ENCODE results near the gene PFKP.
"Not testable (repeated sequence)": the region's sequence is repeated elsewhere in the genome, so short reads cannot be mapped to it uniquely, and the experiment has no call there.

The PFKP gene

DNA sequence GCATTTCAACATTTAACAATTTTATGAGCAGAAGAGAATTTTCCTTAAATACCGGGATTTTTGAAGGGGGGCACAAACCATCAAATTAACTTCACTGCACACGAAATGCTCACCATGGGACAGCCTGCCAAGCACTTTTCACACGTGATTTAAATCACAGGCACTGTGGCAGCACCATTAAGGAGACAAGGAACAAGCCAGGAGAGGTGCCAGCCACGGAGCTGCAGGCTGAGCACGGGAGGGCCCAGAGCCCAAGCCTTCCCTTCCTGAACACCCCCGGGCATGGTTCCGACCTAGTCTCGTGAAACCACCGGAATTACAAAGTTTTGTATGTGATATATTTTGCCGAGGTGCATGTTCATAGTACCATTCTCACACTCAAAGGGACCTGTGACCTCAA, 91.8 kb downstream of the PFKP start:
- no peak for DNase-seq (ENCODE audit: low read depth)

DNA sequence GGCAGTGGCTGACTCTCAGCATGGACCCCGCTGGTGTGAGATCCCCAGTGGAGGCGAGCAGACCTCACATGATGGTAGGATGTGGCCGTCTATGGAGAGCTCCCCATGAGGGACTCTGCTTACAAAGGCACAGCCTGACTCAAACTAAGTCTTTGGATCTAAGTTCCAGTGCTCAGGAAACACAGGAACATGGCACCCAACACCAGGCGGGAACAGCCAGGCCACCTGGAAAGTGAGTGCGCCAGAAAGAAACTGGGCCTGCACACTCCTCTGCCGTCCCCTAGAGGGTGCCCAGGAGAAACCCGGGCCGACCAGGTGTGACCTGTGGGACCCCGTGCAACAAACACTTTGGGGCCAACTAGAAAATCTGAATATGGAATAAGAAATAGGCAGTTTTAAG, 95.2 kb downstream of the PFKP start:
- DNase-seq (ENCODE audit: low read depth): no peak

GRCh38 chr10:3163879-3164278, 96.5 kb downstream of the PFKP start:
- no peak for DNase-seq (ENCODE audit: low read depth)

DNA sequence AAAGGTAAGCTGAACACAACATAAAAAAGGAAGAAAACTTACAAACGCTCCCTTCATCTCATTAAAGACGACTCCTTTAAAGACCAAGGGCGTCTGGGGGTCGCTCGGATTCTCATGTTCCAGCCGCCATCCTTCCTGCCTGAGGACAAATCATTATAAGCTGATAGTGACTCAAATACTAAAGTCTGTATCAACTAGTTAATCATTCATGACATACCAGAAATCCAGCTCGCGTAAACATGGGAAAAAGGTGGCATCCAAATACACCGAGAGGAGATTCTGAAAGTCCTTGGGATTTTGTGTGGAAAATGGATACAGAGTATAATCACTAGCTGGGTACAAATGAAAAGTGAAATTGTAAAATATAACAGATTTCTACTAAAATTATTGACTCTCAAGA, 97.8 kb downstream of the PFKP start:
- DNase-seq (ENCODE audit: low read depth): no peak

DNA sequence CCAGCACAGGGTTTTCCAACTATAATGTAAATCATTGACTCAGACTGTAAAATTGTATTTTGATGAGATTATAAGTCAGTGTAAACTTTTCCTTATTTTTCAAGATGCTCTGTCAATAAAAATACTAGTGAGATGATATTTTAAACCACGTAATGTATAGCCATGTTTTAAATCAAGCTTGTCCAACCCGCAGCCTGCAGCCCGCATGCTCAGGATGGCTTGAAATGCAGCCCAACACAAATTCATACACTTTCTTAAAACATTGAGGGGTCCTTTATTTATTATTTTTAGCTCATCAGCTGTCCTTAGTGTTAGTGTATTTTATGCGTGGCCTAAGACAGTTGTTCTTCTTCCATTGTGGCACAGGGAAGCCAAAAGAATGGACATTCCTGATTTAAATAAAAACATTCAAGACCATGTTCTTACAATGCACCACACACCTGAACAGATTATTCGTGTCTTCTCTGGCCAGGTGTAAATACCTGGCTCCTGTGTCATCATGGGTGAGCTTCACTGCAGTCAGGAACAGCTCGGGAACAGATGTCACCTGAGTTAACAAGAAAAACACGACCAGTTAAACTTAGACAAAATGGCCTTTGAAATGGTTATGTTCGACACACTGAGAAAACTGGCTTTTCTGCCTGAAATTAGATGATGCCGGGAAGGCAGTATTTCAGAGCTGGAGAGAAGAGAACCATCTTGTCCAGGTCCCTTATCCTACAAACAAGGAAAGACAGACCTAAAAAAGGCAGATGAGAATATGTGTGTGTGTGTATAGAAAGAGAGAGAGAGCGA, 99.3 kb downstream of the PFKP start:
- no peak for DNase-seq (ENCODE audit: low read depth)

- DNase-seq (ENCODE audit: low read depth): no peak
These were observed 100.4 kb downstream of the PFKP start for GRCh38 chr10:3167611-3168330.

DNA sequence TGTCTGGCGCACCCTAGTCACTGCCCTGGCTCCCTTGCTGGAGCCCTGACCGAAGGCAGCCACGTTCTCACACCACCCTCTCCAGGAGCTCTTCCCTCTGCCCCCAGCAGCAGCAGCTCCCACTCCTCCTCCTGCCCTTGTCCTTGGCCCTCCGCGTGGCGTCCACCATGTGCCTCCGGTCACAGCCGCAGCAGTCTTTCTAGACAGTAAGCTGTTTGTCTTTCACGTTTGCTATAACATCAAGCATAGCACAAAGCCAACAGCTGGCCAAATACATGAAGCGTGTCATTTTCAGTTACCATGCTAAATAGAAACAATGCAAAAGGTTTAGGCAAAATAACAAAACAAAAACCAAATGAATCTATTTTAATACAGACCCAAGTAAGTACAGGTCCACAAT, 101.9 kb downstream of the PFKP start:
- DNase-seq (ENCODE audit: low read depth): no peak

DNA sequence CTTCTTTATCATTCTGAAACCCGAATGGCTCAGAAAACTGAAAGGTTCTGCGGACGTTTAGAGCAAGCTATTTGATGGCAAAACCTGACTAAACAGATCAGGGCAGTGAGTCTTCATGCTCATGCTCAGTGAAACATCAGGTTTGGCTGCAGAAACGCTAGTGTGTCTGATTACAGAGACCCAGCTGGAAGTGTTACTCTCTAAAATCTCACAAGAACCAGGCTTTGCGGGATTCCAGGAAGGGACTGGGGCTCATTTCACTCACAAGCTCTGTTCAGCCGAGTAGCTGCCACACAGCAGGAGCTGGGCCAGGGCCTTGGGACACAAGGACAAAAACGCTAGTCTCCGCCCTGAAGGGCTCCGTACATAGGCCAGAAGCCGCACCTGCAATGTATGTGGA, 102.3 kb downstream of the PFKP start:
- no peak for DNase-seq (ENCODE audit: low read depth)

DNA sequence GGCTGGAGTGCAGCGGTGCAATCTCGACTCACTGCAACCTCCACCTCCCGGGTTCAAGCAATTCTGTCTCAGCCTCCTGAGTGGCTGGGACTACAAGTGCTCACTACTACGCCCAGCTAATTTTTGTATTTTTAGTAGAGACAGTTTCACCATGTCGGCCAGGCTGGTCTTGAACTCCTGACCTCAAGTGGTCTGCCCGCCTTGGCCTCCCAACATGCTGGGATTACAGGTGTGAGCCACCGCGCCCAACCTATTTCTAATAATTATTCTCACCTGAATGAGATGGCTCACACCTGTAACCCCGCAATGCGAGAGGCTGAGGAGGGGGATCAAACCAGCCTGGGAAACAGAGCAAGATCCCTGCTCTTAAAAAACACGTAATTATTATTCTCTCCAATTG, 104.1 kb downstream of the PFKP start:
- not testable (repeated sequence) for DNase-seq (ENCODE audit: low read depth)

DNA sequence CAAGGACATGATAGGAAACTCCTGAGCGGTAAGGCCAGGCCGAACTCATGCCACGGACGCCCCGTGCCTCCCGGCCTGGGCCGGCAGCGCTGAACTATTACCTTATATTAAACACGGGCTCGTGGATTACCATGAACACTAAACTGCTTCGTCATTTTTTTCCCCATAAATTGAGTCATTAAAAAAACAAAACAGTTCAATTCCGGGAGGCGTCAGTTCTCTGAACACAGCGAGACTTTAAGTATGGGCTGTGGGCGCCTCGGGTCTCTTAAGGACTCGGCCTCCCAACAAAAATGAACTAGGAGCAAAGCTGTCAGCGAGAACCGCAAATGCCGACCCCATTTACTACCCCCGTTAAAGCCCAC, 104.7 kb downstream of the PFKP start:
- no peak for DNase-seq (ENCODE audit: low read depth)

GRCh38 chr10:3172446-3173170, 105.3 kb downstream of the PFKP start, which contains the start of gene PITRM1:
Gene PITRM1 (minus strand): TSS chr10:3172782. CDS start chr10:3172772, 10 bp downstream.
- DNase-seq (ENCODE audit: low read depth): peak; percentile 93

- no peak for DNase-seq (ENCODE audit: low read depth)
These were observed 106.0 kb downstream of the PFKP start for GRCh38 chr10:3173171-3173878.

DNA sequence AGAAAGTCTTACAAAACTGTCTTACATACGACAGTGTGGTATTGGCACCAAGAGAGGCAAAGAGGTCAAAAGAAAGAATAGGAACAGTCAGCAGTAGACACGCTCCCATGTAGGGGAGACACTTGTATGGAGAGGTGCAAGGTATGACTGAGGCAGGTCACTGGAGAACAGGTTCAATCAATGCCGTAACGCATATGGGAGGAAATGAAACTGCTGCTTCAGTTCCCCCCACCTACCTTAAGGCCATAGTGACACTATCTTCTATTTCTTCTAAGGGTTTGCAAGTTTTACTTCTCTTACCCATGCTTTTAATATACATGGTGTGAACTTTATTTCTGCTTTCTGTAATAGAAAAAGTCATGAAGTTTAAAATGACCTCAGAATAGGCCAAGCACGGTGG, 110.7 kb downstream of the PFKP start:
- no peak for DNase-seq (ENCODE audit: low read depth)

DNA sequence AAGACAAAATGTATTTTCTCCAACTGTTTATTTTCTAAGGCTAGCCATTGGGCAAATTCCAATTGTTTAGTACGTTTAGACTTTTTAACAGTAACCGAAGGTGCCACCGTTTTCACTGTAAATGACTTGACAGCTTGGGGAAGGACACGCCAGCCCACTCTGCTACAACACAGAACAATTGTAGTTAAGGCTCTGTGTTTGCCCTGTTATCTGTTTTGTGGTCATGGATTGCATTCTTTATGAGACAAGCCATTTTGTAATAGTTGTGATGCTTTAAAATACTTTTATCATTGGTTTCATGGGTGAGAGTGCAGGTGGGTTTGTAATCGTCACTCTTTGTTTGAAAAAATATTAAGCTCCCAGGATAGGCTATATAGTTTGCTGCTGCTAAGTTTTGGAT, 111.8 kb downstream of the PFKP start:
- no peak for DNase-seq (ENCODE audit: low read depth)

GRCh38 chr10:3180355-3181025, 113.1 kb downstream of the PFKP start:
- DNase-seq (ENCODE audit: low read depth): no peak

GRCh38 chr10:3185386-3185785, 118.0 kb downstream of the PFKP start:
- no peak for DNase-seq (ENCODE audit: low read depth)

GRCh38 chr10:3186368-3186767, 119.0 kb downstream of the PFKP start:
- no peak for DNase-seq (ENCODE audit: low read depth)

Measured in CMK (cell line).